Retinal pigment epithelial cell (primary cell): ENCODE results near the gene PTGR3.

Source experiments
- DNase-seq: peaks from one replicate; pipeline ENCODE4 v3.0.0-alpha.2; 2010; ENCODE audit warnings: low read depth
- H3K4me3 ChIP-seq: 2 replicates; pipeline ENCODE4 v1.5.1; 2011; ENCODE audit warnings: mild to moderate bottlenecking, low read length, control low read depth, moderate library complexity
- TF ChIP-seq, protein P1 (sequence below): conservative IDR thresholded peaks from 2 replicates; pipeline ENCODE4 v1.5.1; 2011; ENCODE audit warnings: low read depth, low read length, control low read depth, inconsistent platforms

Gene PTGR3

DNA sequence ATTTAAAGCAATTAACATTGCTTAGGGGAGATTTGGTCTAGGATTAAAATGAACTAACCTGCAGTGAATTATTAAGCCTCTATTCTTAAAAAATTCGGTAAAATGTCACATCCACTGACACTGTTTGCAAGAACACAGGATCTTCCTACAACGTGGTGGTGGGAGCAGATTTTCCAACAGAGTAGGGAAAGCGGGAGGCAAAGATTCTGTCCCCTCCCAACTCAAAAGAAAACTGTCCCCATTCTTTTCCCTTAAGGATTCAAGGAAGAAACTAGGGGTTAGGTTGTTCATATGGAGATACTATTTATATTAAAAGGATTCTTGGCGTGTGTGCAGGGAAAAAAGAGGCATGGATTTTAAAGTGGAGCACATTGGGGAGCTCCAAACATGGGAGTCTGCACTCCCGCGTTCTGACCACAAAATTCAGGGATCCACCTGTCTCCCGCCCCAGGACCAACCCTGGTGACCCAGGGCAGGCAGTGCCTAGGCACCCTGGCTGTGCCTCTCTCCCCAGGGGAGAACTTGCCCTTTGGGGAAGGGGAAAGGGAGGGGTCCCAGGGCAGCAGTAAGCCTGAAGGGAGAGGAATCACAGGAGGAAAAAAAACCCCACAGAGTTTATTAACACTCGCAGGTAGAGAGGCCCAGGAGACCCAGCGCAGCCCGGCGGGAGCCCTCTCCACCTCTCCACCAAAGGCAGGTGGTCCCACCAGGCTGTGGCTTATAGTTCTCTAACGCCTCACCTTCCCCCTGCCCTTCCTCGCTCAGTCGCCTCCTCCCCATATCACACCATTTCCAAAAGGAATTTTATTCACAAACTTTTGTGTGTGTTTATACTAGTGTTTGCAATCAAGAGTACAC is 2.3 kb downstream of the PTGR3 start:
- TF ChIP-seq, protein P1, sequence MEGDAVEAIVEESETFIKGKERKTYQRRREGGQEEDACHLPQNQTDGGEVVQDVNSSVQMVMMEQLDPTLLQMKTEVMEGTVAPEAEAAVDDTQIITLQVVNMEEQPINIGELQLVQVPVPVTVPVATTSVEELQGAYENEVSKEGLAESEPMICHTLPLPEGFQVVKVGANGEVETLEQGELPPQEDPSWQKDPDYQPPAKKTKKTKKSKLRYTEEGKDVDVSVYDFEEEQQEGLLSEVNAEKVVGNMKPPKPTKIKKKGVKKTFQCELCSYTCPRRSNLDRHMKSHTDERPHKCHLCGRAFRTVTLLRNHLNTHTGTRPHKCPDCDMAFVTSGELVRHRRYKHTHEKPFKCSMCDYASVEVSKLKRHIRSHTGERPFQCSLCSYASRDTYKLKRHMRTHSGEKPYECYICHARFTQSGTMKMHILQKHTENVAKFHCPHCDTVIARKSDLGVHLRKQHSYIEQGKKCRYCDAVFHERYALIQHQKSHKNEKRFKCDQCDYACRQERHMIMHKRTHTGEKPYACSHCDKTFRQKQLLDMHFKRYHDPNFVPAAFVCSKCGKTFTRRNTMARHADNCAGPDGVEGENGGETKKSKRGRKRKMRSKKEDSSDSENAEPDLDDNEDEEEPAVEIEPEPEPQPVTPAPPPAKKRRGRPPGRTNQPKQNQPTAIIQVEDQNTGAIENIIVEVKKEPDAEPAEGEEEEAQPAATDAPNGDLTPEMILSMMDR, result no peak
- H3K4me3 ChIP-seq, result peak overlapping the region; percentile 63

DNA sequence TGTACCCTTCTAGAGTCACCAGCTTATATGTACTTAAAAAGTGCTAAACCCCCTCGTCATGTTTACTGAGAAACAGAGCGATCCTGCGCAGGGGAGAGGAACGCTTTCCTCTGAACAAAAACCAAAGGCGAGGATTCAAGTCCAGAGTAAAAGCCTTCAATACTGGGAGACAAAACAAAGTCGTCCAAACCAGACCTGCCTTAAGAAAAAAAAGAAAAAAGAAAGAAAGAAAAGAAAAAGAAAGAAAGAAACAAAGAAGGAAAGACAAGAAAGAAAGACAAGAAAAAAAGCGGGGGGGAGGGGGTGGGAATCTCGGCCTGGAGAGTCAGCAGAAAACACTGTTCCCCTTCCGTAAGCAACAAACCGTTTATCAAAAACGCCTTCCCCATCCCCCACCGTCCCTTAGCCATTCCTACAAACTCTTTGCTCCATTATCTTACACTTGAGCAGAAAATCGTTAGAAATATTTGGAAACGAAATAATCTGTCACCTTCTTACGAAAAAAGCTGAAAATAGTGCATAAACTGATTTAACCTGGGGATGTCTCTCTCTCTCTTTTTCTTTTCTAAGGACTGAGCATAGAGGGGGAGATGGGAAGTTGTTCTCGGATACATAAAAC is 3.3 kb downstream of the PTGR3 start:
- TF ChIP-seq, protein P1, result no peak
- H3K4me3 ChIP-seq, result peak overlapping the region; percentile 50
- no peak for DNase-seq

More for the DNA sequence above, 2.3 kb downstream of the PTGR3 start:
- no peak for DNase-seq

DNA sequence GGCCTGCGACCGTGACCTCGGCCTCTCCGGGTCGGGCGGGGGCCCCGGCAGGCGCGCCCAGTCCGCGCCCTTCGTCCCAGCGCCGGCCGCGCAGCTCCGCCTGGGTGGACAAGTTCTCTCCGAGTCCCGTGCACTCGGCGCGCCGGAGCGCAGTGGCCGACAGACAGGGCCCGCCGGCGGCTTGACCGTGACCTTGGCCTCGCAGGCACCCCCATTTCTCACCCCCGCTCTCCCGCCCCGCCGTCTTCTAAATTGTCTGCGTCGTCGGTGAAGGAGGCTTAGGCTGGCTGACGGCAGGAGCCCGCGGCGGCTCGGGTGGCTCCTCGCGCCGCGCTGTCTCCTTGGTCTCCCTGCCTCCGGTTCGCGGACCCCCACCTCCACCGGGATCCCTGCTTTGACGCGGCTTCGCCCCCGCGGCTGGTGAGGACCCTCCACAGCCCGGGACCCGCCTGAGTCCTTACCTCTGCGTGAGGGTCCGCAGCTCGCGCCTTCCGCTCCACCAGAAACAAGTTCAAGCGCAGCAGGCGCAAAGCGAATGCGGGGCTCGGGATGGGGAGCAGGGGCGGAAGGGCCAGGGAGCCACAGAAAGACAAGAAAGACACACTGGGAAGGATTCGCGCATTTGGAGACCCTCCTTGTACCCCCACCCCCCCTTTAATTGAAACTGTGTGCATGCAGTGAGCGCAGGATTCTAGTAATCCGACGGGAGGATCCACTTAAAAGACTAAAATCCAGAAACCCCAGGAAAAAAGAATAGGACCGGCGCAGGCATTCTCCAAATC is 4.0 kb downstream of the PTGR3 start:
- DNase-seq, result no peak
- peak overlapping the region; percentile 50 for H3K4me3 ChIP-seq

DNA sequence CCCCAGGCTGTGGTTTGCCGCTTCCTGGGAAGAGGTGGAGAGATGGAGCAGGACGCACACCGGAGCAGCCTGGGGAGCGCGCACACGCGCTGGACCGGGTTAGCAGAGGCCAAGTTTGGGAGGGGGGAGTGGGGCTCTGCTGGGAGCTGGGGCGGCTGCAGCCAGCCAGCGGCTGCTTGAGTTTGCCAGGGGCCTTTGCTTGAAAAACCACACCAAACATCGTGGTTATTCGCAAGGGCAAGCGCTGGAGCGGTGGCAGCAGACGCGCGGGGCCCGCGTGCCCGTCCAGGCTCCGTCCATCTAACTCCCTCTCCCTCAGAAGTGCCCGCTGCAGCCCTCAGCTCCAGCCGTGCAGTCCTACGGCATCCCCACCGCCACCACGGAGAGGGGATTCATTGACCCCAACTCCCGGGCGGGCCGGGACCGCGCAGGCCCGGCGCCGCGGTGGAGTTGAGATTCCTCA is 4.6 kb downstream of the PTGR3 start:
- TF ChIP-seq, protein P1, result no peak
- peak overlapping the region; percentile 50 for H3K4me3 ChIP-seq
- no peak for DNase-seq

More for the DNA sequence above, 4.0 kb downstream of the PTGR3 start:
- TF ChIP-seq, protein P1, result no peak

DNA sequence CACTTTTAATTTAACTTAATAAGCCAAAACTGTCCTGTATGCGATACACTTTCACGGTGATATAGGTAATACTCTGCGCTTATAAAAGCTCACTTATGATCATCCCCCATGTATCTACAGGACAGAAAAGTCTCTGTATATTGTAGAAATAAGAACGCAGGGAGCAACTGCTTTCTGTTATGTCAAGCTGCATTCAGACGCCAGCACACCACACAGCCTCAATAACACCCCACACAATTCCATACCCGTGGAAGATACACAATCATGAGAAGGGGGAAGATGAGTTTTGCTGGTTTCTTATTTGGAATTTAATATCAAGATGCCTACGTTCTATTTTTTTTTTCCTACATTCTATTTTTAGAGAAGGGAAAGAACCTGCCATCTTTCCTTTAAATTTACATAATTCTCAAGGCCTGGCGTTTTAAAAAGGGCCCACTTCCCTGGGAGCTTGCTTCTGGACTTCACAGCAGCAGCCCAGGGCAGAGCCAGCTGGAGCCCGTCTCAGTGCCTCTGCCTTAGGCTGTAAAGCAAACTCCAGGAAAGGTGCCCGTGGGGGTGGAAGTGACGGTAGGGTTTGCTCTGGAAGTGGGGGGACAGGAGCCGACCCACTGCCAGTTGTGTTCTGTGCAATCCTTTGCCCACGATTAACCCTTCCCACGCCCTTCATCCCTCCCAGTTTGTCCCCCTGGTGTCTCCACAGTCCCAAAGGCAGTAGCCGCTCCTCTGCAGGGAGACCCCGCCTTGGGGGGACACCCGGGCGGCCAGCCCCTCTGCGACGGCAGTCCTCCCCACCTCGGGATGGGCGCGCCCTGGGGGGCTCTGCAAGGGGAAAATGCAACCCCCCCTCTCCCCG is 5.3 kb downstream of the PTGR3 start:
- TF ChIP-seq, protein P1, result no peak
- DNase-seq, result no peak
- H3K4me3 ChIP-seq, result peak overlapping the region; percentile 50

DNA sequence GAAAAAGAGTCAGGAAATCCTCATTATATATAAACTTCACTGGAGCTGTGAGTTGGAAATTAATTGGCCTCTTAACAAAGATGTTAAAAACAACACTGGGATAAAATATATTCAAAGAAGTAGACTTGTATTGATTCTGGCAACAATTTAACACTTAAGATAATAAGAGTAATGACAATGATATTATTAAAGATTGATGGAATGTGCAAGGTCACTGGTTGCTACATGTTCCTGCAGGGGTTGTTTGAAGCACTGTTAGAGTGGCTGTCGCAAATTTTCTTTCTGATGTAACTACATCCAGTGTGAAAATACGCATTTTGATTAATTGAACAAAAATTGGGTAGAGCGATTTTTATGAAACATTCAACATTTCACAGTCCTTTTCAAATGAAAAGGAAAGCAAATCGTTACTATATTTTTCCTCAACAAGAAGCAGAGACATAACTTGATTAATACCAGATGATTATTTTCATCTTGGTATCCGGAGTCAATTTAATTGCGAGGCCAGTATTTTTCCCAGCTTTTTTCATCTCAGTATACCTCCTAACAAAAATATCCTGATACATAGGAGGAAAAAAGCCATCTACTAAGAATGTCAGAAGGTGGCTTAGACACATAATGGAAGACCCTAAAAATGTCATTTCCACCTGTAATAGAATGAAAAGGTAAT is 6.1 kb downstream of the PTGR3 start:
- DNase-seq, result no peak
- TF ChIP-seq, protein P1, result no peak
- H3K4me3 ChIP-seq, result no peak overlapping the region
